HL-60 (cell line): ENCODE results near the gene CALHM2.

Experiments used
- GABPA ChIP-seq: IDR thresholded peaks from 2 replicates; pipeline ENCODE4 v1.6.1; 2012; ENCODE audit warnings: low read depth
- POLR2AphosphoS5 ChIP-seq: IDR thresholded peaks from 2 replicates; pipeline ENCODE4 v1.6.1; 2012; ENCODE audit warnings: low read depth
- TF ChIP-seq, protein P1 (sequence below): IDR thresholded peaks from one replicate; pipeline ENCODE4 v1.5.1; 2011; ENCODE audit warnings: low read length, control low read depth, inconsistent platforms; ENCODE audit not compliant: insufficient read depth

- TF ChIP-seq, protein P1, sequence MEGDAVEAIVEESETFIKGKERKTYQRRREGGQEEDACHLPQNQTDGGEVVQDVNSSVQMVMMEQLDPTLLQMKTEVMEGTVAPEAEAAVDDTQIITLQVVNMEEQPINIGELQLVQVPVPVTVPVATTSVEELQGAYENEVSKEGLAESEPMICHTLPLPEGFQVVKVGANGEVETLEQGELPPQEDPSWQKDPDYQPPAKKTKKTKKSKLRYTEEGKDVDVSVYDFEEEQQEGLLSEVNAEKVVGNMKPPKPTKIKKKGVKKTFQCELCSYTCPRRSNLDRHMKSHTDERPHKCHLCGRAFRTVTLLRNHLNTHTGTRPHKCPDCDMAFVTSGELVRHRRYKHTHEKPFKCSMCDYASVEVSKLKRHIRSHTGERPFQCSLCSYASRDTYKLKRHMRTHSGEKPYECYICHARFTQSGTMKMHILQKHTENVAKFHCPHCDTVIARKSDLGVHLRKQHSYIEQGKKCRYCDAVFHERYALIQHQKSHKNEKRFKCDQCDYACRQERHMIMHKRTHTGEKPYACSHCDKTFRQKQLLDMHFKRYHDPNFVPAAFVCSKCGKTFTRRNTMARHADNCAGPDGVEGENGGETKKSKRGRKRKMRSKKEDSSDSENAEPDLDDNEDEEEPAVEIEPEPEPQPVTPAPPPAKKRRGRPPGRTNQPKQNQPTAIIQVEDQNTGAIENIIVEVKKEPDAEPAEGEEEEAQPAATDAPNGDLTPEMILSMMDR: no peak
- TF ChIP-seq GABPA: no peak
- TF ChIP-seq POLR2AphosphoS5: no peak
Measured at GRCh38 chr10:103474077-103474476, 21.9 kb upstream of the CALHM2 start.
